Epithelial cell of esophagus (primary cell): ENCODE results near the gene SLC26A3.

ENCODE experiments used
- DNase-seq: peaks from one replicate; pipeline ENCODE4 v3.0.0; 2010; ENCODE audit warnings: low read depth
- H3K4me3 ChIP-seq: 2 replicates; pipeline ENCODE4 v1.5.1; 2011; ENCODE audit warnings: mild to moderate bottlenecking, low read length, control low read depth
- CTCF ChIP-seq: IDR thresholded peaks from 2 replicates; pipeline ENCODE4 v1.5.1; 2011; ENCODE audit warnings: low read depth, mild to moderate bottlenecking, low read length, control low read depth, inconsistent platforms; ENCODE audit not compliant: insufficient read depth; ENCODE audit errors: missing control alignments

Gene SLC26A3

GRCh38 chr7:107783648-107784047 is 19.4 kb downstream of the SLC26A3 start:
- no peak for TF ChIP-seq CTCF
- DNase-seq, result no peak
- H3K4me3 ChIP-seq, result no peak overlapping the region

- H3K4me3 ChIP-seq, result no peak overlapping the region
- no peak for DNase-seq
- TF ChIP-seq CTCF, result no peak
Measured at GRCh38 chr7:107782374-107782773, 20.6 kb downstream of the SLC26A3 start.

GRCh38 chr7:107779647-107780099 is 23.4 kb downstream of the SLC26A3 start:
- DNase-seq, result no peak
- no peak for TF ChIP-seq CTCF
- no peak overlapping the region for H3K4me3 ChIP-seq

- H3K4me3 ChIP-seq, result no peak overlapping the region
- no peak for TF ChIP-seq CTCF
- DNase-seq, result no peak
Measured at GRCh38 chr7:107778283-107778682, 24.7 kb downstream of the SLC26A3 start.

GRCh38 chr7:107777702-107778101 is 25.3 kb downstream of the SLC26A3 start:
- no peak for TF ChIP-seq CTCF
- no peak for DNase-seq
- H3K4me3 ChIP-seq, result no peak overlapping the region

- DNase-seq, result no peak
- no peak for TF ChIP-seq CTCF
- H3K4me3 ChIP-seq, result no peak overlapping the region
Measured at GRCh38 chr7:107773027-107773426, 30.0 kb downstream of the SLC26A3 start.

GRCh38 chr7:107768263-107768662 is 34.8 kb downstream of the SLC26A3 start:
- H3K4me3 ChIP-seq, result no peak overlapping the region
- TF ChIP-seq CTCF, result no peak
- peak; percentile 65 for DNase-seq
